UCSD-AML1 (cell line): ENCODE measurements around the gene KRTAP10-2.
A peak's percentile ranks its signal among the peaks of the same experiment; 100 is the strongest.

Experiments used
- DNase-seq: peaks from one replicate; lab custom pipeline; 2025; ENCODE audit not compliant: unreplicated experiment; lab: John Stamatoyannopoulos, UW

Gene KRTAP10-2

DNA sequence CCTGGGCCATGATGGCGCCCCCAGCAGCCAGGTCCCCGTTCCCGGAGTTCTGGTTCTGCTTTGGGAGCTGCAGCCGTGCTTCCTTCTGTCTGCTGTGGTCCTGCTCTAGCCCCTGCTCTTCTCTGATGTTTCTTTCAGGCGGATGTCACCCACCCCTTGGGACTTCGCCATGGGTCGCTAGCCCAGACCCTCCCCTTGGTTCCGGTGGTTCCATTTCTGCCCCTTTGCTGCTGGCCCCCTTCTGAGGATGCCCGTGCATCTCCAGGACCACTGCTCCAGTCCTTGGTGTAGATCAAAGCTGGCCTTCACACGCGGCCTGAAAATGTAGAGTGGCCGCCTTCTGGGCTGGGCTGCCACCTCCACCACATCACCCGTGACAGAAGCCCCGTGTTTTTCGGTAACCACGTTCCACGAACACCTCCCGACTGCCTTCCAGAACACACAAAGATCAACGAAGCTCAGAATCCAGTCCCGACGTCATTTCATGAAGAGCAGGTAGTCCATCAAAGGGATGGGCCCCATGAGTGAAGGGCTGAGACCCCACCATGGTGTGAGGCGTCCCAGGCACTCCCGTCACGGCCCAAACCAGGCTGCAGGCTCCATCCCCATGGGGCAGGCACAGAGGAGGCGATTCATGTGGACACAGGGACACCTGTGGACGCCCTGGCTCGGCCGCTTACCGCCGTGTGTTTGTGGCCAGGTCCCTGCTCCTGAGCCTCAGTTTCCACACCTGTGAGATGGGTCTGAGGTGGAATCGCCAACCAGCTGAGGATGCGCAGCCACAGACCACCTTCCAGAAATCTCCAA, 35.7 kb downstream of the KRTAP10-2 start:
- DNase-seq = no peak

DNA sequence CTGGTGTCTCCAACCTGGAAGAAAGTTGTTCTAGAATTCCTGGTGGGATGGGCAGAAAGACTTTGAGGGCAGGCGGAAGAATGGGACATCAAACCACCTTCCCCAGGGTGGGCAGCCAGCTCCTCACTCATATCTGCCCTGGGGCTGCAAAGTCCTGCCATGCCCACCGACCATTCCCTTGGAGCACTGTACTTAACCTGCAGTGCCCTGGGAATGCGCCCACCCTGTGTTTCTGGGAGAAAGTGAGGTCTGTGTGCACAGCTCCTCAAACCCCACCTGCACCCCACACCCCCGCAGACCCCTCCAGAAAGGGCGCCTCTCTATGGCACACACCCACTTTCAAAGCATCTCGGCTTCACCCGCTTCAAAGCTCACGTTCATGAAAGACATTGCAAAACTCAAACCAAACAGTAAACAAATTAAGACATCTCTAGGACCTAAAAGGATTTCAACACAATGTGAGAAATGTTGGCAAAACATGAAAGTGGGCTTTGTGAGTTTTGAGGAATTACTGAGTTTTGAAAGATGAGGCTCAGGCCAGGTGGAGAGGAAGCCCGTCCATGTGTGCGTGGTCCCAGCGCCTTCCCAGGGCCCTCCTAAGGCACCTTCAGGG, 36.5 kb downstream of the KRTAP10-2 start:
- DNase-seq = no peak

DNA sequence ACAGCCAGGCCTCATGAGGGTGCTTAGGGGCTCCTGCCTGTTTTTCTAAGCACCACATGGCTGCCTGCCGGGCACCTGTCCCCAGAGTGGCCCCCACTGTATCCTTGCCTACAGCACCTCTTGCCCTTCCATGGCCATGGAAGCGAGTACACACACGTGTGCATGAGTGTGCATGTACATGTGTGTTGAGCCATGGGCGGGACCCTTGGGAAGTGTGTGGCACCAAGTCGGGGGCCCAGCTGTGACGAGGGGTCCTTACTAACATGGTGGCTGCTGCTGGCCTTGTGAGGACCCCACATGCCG, 37.1 kb downstream of the KRTAP10-2 start:
- DNase-seq = no peak

DNA sequence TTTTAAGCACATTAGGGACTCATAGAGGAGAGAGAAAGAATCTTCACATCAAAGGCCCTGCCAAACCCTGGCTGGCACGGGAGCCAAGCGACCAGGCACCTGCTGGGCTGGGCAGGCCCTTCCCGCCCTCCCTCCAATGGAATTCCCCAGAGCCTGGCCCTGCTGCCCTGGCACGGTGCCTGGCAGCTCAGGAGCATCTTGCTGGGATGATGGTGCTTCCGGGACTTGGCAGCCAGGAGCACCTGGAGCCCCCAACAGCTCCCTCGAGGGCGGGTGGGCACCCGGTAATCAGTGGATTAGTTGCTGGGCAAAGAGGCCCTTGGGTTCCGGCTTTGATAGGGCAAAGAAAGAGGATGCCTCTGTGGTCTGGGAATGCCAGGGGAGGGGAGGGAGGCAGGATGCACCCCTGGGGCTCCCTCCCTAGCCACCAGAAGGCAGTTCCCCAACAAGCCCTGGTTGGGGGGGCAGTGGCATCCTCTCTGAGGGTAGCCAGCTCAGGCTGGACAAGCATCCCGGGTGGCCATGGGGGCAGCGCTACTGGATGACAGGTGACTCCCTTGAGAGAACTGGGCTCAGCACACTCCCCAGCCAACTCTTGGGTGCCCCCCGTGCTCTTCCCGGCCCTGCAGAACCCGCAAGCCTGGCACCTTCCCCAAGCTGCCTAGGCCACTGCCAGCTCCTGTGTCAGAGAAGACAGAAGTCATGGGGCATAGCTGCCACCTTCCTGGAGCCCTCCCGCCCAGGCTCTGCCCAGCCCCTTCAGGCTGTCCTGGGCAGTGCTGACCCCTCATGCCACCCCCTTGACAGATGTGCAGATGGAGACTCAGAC, 37.7 kb downstream of the KRTAP10-2 start:
- DNase-seq = no peak

DNA sequence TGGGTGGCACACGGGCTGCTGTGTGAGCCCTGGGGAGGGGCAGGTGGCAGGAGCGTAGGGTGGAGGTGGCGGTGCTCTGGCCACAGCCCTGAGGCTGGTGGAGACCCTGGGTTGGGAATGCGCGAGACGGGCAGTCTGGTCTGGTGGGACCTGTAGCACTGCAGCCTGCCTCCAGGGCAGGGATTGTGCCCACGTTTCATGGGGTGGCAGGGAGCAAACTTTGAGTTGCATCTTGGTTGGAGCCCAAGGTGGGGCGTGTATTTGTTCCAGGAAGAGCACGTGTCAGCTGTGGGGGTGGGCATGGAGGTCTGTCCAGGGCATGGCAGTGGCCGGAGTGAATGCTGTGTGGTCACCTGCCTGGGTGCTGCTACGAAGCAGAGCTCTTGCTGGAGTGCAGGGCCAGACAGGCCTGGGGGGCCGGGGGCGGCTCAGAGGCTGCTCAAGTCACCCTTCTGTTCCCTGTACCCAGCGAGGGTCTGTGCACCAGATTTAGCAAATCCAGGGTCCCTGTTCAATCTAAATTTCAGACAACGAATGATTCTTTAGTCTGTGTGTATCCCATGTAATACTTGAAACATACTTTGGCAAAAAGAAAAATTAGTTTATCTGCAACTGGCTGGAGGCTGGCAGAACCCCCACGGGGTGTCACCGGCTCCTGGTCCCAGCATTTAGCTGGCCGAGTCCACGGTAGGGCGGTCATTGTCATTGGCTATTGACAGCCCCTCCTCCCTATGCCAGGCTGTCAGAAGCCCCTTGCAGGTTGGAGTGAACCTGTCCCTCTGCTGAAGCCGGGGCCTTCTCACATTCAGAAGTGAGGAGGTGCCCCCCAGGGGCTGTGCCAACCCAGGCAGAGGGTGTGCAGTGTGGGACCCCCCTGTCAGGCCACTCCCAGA, 38.6 kb downstream of the KRTAP10-2 start:
- no peak for DNase-seq

DNA sequence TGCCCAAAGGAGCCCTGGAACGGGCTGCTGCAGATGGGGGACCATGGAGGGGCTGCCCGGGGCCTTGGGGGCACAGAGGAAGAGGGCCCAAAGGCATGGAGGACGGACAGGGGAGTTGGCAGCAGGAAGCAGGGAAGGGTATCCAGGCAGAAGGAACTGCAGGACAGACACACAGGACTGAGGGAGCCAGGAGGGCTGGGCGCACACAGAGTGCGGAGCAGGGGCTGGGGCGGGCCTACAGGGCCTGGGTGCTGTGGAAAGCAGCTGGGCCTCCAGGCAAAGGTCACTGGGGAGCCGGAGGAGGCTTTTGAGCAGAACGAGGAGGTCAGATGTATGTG, 39.4 kb downstream of the KRTAP10-2 start:
- DNase-seq = no peak

DNA sequence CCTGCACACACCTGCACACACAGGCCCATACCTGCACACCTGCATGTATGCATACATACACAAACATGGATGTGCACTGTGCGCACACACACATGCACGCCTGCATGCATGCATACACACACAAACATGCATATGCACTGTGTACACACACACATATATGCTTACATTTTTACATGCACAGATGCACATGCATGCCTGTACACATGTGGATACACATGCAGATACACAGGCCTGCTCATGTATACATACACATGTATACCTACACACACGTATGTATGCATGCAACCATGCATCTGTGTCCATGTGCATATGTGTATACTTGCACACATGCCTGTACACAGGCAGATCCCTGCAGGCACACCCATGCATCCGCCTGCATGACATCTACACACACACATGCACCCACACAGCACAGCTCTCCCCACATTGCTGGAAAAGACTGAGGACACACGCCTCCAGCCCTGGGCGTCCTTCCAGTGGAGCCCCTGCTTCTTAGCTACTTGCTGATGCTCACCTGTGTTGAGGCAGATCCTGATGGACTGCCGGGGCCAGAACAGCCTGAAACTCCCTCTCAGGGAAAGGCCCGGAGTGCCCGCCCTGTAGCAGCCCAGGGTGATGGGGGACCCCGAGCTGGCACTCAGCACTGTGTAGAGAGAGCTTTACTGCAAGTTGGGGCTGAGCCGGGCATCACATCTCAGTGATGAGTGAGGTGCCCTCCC, 39.9 kb downstream of the KRTAP10-2 start:
- no peak for DNase-seq

DNA sequence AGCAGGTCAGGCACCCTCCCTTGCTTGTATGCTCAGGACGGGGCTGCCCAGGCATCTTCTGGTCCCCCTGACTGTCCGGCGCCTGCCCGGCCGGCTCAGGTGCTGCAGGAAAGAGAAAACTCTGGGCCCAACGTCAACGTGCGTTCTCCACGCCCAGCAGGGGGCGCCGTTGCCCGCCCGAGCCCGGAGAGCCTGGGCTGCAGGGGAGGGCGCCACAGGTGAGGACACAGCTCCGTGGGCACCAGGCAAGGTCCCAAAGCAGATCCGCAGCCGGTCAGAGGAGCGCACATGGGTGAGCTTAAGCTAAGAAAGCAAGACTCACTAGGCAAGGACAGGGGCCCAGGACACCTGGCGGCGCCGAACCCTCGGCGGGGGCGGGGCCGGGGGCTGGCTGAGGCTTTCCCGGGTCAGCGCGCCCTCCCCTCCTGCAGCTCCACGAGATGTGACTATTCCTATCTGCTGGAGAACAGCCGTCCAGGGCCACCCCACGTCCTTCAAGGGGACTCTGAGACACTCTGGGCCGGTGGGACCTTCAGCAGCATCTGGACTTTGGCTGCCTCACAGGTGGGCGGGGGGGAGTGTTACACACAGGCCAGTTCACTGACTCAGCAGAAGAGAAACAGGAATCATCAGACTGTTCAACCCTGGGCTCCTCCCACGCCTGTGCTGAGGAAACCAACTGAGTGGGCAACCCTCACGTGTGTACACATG, 40.6 kb downstream of the KRTAP10-2 start:
- peak; percentile 53 for DNase-seq

DNA sequence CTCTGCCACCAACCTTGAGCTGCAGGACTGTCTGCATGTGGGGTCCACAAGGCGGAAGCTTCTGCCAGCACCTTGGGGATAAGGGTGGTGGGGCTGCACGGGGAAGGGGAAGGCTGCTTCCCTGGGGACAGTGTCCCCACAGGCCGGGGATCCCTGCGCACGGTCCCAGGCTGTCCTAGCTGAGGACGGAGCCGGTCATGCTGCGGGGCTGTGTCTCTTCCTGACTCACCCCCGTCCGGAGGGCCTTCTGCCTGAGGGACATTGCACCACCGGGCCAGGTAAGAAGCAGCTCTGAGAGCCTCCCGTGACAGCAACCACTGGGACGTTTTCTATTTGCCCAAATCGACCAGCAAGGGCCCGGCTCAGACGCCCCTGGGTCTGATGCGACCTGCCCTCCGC, 41.2 kb downstream of the KRTAP10-2 start:
- DNase-seq = no peak

DNA sequence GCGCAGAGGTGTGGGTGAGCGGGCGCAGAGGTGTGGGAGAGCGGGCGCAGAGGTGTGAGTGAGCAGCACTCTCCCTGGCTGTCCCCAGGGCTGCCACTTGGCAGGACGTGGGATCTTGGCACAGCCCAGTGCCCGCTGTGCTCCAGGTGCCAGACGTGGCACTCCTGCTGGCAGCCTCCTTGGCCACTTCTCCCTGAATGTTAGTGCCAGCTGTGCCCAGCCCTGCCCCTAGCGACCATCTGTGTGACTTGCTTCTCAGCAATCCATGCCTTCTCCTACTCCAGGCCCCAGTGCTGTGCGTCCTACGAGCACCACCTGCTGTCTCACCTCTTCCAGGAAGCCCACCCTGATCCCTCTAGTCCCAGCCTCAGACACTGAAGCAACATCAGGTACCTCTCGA, 41.8 kb downstream of the KRTAP10-2 start:
- no peak for DNase-seq

DNA sequence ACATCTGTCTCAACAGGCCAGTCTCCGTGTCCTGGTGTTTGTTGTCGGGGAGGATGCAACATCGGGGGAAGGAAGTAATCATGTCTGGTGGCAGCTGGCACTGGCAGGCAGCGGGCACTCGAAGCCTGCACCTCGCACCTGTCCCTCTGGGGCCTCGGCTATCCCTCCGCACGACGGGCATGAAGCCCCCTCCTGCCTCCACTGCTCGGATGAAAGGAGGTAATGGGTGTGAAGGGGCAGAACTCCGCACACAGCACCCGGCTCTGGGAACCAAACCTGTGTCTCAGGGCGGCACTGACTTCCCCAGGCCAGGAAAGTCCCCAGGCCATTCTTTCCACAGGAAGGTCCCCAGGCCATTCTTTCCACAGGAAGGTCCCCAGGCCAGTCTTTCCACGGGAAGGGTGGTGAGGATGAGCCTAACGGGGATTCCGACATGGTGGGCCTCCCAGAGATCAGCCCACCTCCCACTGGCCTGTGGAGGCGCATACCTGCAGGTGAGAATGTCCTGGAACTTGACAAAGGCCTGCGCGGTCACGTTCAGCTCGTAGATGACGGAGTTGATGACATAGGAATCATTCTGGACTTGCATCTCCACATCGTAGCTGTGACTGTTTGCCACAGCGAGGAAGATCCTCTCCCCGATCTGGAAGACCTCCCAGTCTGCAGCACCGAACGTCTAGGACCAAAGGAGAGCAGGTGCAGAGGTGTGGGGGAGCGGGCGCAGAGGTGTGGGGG, 42.4 kb downstream of the KRTAP10-2 start:
- no peak for DNase-seq

DNA sequence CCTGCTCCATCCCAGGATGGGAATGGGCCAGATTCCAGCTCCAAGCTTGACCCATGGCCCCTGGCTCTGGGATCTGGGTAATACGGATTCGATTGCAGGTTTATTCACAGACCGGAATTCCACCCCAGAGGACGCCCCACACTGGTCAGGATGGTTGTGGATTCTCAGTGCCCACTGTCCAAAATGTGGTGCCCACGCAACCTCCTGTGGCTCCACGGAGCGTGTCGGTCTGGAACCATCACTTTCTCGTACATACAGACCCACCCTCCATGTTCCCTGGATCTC, 42.9 kb downstream of the KRTAP10-2 start:
- no peak for DNase-seq

DNA sequence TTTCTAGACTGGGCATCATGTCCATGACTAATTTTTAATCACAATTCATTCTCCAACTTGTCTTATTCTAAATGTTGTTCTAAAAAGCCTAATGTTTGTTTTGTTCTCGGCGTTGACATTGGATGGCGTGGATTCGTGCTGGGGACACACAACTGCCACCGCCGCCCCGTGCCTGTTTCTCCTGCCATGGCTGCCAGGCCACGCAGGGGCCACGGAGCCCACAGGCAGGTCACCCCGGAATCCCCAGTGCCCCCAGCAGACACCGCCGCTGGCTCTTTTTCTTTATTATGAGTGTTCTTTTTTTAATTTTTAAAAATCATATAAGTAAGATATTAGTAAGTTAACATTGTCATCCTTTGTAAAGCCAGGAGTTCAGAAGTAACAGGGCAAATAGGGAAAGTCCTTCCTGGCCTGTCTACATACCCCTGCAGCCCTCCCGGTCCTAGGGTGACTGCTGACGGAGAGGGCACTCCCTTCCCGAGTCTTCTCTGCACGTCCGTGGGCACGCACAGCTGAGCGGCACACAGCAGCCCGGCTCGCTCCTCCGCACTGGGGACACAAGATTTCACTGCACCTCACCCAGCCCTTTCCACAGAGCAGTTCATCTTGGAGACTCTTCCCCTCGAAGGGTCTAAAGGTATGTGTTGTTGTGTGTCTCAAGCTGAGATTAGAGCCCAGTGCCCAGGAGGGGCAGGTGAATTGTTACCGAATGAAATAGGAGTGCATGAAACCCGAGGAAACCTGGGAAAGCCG, 43.5 kb downstream of the KRTAP10-2 start:
- no peak for DNase-seq

DNA sequence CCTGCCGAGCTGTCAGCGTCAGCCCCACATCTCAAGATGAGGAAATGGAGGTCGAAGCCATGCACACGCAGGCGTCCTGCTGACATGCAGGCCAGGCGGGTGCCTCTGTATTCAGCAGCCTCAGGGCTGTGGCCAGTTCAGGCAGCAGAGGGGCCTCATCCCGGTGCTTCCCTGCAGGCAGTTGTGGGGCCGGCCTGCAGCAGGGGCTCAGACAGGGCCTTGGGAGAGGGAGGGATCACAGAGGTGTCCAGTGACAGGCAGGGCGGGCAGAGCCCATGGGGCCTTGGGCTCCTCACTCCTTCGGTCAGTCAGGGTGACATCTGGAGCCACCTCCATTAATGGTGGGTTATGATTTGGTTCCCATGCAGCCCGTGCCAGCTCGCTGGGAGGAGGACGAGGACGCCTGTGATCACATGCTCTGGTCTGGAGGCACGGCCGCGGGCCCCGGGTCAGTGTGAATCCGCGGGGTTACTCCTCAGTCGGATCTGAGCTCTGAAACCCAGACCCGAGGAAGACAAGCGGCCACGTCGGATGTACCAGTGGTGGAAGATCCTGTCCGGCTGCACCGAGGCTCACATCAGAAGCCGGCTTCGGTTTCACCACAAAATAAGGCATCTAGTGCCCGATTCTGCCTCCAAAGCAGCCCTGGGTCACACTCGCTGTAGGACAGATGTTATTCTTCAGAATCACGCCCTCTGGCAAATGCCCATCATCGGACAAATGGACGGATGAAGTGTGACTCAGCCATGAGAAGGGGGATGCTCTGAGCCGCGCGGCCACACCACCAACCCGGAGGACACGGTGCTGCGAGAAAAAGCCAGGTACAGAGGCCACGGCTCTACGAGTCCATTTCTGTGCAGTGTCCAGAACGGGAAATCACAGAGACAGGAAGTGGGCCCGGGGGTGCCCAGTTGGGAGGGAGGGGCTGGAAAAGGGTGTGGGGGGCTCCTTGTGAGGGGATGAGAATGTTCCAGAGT, 44.7 kb downstream of the KRTAP10-2 start:
- no peak for DNase-seq

DNA sequence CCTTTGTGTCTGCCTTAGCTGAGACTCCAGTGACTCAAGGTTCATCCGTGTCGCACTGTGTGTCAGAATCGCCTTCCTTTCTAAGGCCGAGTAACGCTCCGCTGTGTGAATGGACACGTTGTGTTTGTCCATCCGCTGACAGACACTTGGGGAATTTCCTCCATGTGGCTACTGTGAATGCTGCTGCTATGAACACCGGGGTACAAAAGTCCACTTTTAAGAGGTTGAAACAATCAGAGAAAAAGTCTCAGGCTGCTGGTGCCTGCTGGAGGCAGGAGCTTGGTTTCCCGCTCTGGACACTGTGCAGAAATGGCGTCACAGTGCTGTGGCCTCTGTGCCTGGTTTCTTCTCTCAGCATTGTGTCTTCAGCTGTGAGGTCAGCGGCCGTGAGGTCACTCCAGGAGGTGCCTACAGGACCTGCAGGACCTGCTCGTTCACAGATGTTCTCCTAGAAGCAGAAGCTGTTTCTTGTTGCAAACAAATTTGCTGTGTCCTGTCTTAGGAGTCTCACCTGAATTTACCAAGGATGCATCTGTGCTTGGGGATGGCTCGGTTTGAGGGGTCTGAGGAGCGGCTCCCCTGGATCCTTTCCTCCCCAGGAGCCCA, 45.5 kb downstream of the KRTAP10-2 start:
- DNase-seq = no peak

DNA sequence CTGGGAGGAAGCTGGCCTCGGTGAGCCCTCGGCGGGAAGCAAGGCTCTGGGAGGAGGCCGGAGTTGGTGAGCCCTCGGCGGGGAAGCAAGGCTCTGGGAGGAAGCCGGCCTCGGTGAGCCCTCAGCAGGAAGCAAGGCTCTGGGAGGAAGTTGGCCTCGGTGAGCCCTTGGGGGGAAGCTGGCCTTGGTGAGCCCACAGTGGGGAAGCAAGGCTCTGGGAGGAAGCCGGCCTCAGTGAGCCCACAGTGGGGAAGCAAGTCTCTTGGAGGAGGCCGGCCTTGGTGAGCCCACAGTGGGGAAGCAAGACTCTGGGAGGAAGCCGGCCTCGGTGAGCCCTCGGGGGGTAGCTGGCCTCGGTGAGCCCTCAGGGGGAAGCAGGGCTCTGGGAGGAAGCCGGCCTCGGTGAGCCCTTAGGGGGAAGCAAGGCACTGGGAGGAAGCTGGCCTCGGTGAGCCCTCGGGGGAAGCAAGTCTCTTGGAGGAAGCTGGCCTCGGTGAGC, 47.4 kb downstream of the KRTAP10-2 start:
- peak; percentile 79 for DNase-seq
